NB4 (cell line): ENCODE measurements around the gene DPP8.

ENCODE experiments used
- CTCF ChIP-seq: IDR thresholded peaks from one replicate; pipeline ENCODE4 v1.5.1; 2012; ENCODE audit warnings: low read depth, low read length
- MAX ChIP-seq: IDR thresholded peaks from 2 replicates; pipeline ENCODE4 v1.6.1; 2011; ENCODE audit warnings: low read depth, low read length
- POLR2A ChIP-seq: IDR thresholded peaks from 2 replicates; pipeline ENCODE4 v1.6.1; 2011; ENCODE audit warnings: mild to moderate bottlenecking; ENCODE audit not compliant: insufficient read length; ENCODE audit errors: extremely low read depth

GRCh38 chr15:65396965-65397317 lies 120.5 kb downstream of the DPP8 start:
- TF ChIP-seq POLR2A, result no peak
- no peak for TF ChIP-seq CTCF
- TF ChIP-seq MAX, result no peak
